A549 treated with Mapracorat at 1 μM for 4 hours (cell line): ENCODE results near the gene LACC1. TPM values are rescaled to one million over a fixed set of nuclear protein-coding genes. Genes with fewer than 3 reads are reported as not detected.

Source experiments
- total RNA-seq: library from RNA; stranded (reverse); fragments of 200-300 nt; extraction: Qiagen RNA extraction; gene quantifications from 5 replicates; pipeline ENCODE4 v1.2.3, GENCODE V29; 2022

Gene LACC1
- total RNA-seq = 2.9 to 3.4 TPM (median 3.1 TPM) in 5 replicates

DNA sequence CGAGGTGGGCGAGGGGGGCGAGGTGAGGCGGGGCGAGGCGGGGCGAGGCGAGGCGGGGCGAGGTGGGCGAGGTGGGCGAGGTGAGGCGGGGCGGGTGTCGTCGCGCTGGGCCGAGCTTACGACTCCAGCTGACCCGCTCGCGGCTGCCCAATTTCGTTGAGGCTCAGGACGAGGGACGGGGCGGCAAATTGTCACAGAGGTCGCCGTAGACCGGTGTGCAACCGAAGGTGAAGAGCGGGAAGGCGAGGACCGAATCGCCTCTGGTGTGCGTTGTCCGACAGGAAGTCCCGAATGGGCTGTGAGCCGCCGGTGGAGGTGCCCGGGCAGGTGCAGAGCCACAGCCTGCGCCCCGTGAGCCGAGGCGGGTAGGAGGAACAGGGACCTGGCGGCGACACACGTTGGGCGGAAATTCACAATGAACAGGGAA lies at the start of gene LACC1:
LACC1 (plus strand) TSS at position 150 of the 427 bp plus-strand sequence. CDS start 1,082 bp downstream, outside the sequence.

DNA sequence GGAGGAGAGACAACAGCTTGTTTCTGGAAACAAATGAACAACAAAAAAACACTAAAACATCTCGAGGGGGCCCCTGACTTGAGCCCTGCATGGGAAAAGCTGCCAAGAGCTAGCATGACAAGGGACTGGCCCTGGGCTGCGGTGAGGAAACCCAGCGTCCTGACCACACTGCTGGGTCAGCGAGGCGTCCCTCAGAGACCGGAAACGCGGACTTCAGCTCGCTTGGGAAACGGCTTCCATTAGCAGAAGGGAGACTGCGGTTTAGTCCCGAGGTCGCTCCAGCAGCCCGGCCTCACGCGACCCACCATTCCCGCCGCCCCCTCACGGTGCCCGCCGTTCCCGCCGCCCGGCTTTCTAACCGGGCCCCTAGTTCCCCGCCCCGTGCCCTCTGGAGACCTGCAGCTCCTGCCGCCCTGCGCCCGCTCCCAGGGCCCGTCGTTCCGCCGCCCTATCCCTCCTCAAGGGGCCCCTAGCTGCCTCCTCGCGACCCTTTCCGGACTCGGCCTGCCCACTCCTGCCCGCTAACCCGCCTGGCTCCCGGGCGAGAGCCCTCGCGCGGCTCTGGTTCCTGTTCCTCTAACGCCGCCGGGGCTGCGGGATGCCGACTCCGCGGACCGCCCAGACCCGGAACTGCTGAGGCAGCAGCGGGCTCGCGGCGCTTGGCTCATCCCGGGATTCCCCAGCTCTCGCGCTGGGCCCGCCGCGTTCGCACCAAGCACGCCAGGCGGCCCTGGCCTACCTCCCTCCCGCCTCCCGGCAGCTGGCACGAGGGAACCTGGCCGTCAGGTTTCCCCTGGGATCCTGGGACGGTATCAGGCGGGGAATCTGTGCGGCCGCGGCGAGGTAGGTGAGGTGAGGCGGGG lies 581 bp upstream of the LACC1 start, which contains the start of gene CCDC122:
CCDC122 (minus strand) TSS at position 849 of the 863 bp plus-strand sequence. CDS start 10,364 bp downstream, outside the sequence.

Other genes starting within 250 kb of the LACC1 start
- 1.2 to 1.4 TPM (median 1.3 TPM) in 5 replicates for gene ENOX1, start 92.9 kb upstream of the LACC1 start, total RNA-seq
- 0.98 to 5.6 TPM (median 3.5 TPM) in 5 replicates for gene CCDC122, start 164 bp upstream of the LACC1 start, total RNA-seq